Measurements from ENCODE around the gene ANKS1B. TPM values are rescaled to one million over a fixed set of nuclear protein-coding genes. Genes with fewer than 3 reads are reported as not detected.
"Not testable (repeated sequence)": the region's sequence is repeated elsewhere in the genome, so short reads cannot be mapped to it uniquely, and the experiment has no call there.

Gene ANKS1B
- total RNA-seq, 1 donor = not detected

- DNase-seq (ENCODE audit: low read depth in 2 of 3, low spot score in 2 of 3) = no peak
Measured at GRCh38 chr12:99611599-99611998, 373.1 kb downstream of the ANKS1B start.

GRCh38 chr12:99611117-99611516 is 373.6 kb downstream of the ANKS1B start:
- no peak for DNase-seq (ENCODE audit: low read depth in 2 of 3, low spot score in 2 of 3)

GRCh38 chr12:99609455-99610181 is 375.1 kb downstream of the ANKS1B start:
- DNase-seq (ENCODE audit: low read depth in 2 of 3, low spot score in 2 of 3) = no peak

- DNase-seq (ENCODE audit: low read depth in 2 of 3, low spot score in 2 of 3) = no peak
Measured at GRCh38 chr12:99600388-99600787, 384.3 kb downstream of the ANKS1B start.

GRCh38 chr12:99598785-99599184 is 386.0 kb downstream of the ANKS1B start:
- no peak for DNase-seq (ENCODE audit: low read depth in 2 of 3, low spot score in 2 of 3)

GRCh38 chr12:99596762-99597161 is 388.0 kb downstream of the ANKS1B start:
- no peak for DNase-seq (ENCODE audit: low read depth in 2 of 3, low spot score in 2 of 3)

GRCh38 chr12:99577125-99577524 is 407.6 kb downstream of the ANKS1B start:
- not testable (repeated sequence) for DNase-seq (ENCODE audit: low read depth in 2 of 3, low spot score in 2 of 3)

- no peak for DNase-seq (ENCODE audit: low read depth in 2 of 3, low spot score in 2 of 3)
Measured at GRCh38 chr12:99573980-99574379, 410.8 kb downstream of the ANKS1B start.

- no peak for DNase-seq (ENCODE audit: low read depth in 2 of 3, low spot score in 2 of 3)
Measured at GRCh38 chr12:99567072-99567471, 417.7 kb downstream of the ANKS1B start.

GRCh38 chr12:99558109-99558508 is 426.6 kb downstream of the ANKS1B start:
- DNase-seq (ENCODE audit: low read depth in 2 of 3, low spot score in 2 of 3) = no peak

GRCh38 chr12:99553461-99553860 is 431.3 kb downstream of the ANKS1B start:
- no peak for DNase-seq (ENCODE audit: low read depth in 2 of 3, low spot score in 2 of 3)

- DNase-seq (ENCODE audit: low read depth in 2 of 3, low spot score in 2 of 3) = no peak
Measured at GRCh38 chr12:99552022-99552421, 432.7 kb downstream of the ANKS1B start.

- no peak for DNase-seq (ENCODE audit: low read depth in 2 of 3, low spot score in 2 of 3)
Measured at GRCh38 chr12:99549651-99550050, 435.1 kb downstream of the ANKS1B start.

- DNase-seq (ENCODE audit: low read depth in 2 of 3, low spot score in 2 of 3) = no peak
Measured at GRCh38 chr12:99549196-99549595, 435.5 kb downstream of the ANKS1B start.

- no peak for DNase-seq (ENCODE audit: low read depth in 2 of 3, low spot score in 2 of 3)
Measured at GRCh38 chr12:99544457-99544856, 440.3 kb downstream of the ANKS1B start.

GRCh38 chr12:99529966-99530365 is 454.8 kb downstream of the ANKS1B start:
- no peak for DNase-seq (ENCODE audit: low read depth in 2 of 3, low spot score in 2 of 3)

GRCh38 chr12:99528478-99528877 is 456.3 kb downstream of the ANKS1B start:
- no peak for DNase-seq (ENCODE audit: low read depth in 2 of 3, low spot score in 2 of 3)

- DNase-seq (ENCODE audit: low read depth in 2 of 3, low spot score in 2 of 3) = no peak
Measured at GRCh38 chr12:99523853-99524252, 460.9 kb downstream of the ANKS1B start.

- no peak for DNase-seq (ENCODE audit: low read depth in 2 of 3, low spot score in 2 of 3)
Measured at GRCh38 chr12:99522456-99522855, 462.3 kb downstream of the ANKS1B start.

- DNase-seq (ENCODE audit: low read depth in 2 of 3, low spot score in 2 of 3) = no peak
Measured at GRCh38 chr12:99521664-99522063, 463.1 kb downstream of the ANKS1B start.

- no peak for DNase-seq (ENCODE audit: low read depth in 2 of 3, low spot score in 2 of 3)
Measured at GRCh38 chr12:99513066-99513465, 471.7 kb downstream of the ANKS1B start.

GRCh38 chr12:99505805-99506204 is 478.9 kb downstream of the ANKS1B start:
- DNase-seq (ENCODE audit: low read depth in 2 of 3, low spot score in 2 of 3) = no peak

- no peak for DNase-seq (ENCODE audit: low read depth in 2 of 3, low spot score in 2 of 3)
Measured at GRCh38 chr12:99498756-99499155, 486.0 kb downstream of the ANKS1B start.
